ENCODE results near the gene DBNDD1. TPM values are rescaled to one million over a fixed set of nuclear protein-coding genes. Genes with fewer than 3 reads are reported as not detected.
"Not testable (repeated sequence)": the region's sequence is repeated elsewhere in the genome, so short reads cannot be mapped to it uniquely, and the experiment has no call there.

DBNDD1 gene
- polyA plus RNA-seq, 5 donors = 5.2 to 10.3 (median 7.8) TPM

- DNase-seq = no peak
Measured at GRCh38 chr16:90012991-90013745, 6.1 kb downstream of the DBNDD1 start.

GRCh38 chr16:90011908-90012501 lies 7.3 kb downstream of the DBNDD1 start:
- no peak for DNase-seq

- DNase-seq = no peak
Measured at GRCh38 chr16:90011508-90011819, 7.8 kb downstream of the DBNDD1 start.

DNA sequence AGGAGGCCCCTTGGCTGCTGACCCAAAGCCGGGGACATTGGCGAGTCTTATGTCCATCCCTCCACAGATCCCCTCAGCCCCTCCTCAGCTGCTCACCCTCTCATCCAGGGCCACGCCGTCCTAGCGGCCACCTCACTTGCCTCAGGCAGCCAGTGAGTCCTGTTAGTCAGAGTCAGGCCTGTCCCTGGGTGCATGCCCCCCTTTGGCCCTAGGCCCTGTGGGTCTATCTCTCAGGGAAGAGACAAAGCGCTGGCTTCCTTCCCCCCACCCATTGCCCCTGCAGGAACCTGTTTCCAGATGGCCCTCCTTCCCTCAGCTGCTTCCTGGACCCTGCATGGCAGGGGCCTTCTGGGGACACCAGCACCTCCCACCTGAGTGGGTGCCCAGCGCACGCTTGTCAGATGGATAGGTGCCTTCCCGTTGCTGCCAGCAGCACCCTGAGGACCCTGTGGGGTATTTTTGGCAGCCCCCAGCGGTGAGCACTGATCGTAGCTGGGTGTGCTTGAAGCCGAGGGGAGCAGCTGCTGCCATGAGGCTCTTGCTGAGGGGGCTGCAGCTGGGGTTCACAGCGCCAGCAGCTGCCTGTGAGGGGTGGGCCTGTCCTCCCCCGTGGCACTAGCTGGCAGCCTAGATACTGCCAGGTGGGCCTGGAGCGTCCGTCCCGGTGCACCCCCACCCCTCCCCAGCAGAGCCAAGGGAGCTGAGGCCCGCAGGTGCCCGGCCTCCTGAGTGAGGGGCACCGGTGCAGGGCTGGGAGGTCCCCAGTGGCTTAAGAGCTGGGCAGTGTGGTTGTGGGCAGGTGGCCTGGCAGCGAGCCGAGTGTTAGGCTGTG lies 8.4 kb downstream of the DBNDD1 start:
- DNase-seq = no peak

- no peak for DNase-seq
Measured at GRCh38 chr16:90009172-90009899, 9.9 kb downstream of the DBNDD1 start.

GRCh38 chr16:90008708-90009145 lies 10.5 kb downstream of the DBNDD1 start:
- no peak for DNase-seq

GRCh38 chr16:90007635-90008234 lies 11.5 kb downstream of the DBNDD1 start:
- DNase-seq = not testable (repeated sequence)

- no peak for DNase-seq
Measured at GRCh38 chr16:90007015-90007414, 12.2 kb downstream of the DBNDD1 start.

DNA sequence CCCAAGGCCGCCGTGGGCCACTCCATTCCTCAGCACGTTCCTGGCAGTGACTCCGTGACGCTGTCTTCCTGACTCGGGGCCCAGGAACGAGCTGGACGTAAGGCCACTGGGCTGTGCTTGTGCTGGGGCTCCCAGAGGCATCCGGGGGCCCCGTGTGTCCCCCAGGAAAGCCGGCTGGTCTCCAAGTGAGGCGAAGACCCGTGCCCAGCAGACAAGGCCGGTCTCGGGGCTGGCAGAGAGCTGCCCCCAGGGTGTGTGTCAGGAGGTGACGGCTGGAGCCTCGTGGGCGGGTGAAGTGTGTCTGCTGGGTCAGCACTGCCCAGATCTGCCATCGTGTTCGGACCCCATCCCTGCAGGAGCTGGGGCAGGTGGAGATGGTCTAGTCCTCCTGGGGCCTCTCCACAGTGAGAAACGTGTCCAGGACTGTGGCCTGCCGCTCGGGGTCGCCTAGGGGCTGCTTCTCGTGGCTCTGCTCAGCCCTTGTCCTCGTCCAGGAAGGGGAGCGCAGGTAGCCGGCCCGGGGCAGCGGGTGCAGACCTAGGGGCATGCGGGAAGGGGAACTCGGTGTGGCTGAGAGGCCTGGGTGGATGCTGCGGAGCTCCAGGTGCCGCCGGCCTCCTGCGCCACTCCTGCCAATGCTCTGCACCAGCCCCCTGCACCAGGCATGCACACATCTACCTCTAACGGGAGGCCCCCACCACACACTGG lies 13.1 kb downstream of the DBNDD1 start:
- no peak for DNase-seq

DNA sequence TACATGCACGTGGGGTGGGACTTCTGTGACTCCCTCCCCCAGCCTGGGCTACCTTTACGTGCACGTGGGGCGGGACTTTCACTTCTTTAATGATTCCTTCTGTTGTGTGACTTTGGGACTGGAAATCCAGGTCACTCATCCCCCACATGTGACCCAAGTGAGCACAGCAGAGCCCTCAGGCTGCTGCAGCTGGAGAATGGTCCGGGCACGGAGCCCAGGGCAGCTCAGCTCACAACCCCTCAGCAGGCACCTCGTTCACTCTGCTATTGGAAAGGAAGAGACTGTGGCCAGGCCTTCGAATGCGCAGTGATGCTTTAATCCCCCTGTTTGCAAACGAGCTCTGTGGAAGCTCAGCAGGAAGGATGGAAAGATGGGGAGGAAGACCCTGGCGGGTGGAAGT lies 14.7 kb downstream of the DBNDD1 start:
- no peak for DNase-seq

GRCh38 chr16:90002759-90003158 lies 16.5 kb downstream of the DBNDD1 start:
- DNase-seq = no peak

- no peak for DNase-seq
Measured at GRCh38 chr16:90001761-90002503, 17.3 kb downstream of the DBNDD1 start.

DNA sequence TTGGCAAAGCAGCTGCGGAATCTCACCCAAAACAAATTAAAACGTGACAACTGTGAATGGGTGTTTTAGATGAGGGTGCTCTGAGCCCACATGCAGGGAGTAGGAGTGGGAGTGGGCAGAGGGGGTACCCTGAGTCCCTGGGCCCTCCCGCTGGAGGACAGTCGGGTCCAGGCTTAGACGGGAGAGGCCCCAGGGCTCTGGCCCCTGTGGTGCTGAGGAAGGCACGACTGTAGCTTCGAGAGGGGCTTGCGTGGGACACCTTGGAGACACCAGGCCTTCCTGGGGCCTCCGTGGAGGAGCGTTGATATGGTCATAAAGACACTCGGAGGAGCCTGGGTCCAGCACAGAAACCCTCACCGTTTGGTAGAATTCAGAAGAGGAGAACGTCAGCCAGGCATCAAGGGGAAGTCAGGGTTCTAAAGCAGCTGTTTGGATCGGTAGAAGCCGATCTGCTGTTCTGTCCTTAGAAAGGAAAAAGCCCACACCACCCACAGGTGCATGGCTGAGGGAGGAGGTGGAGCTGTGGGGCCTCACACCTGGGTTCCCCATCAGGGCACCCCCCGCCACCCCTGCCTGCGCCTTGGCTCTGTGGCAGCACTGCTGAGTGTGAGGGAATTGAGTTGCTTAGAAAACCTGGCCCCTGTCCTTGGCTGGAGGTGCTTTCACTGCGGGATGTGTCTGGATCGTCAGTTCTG lies 18.4 kb downstream of the DBNDD1 start:
- no peak for DNase-seq

- no peak for DNase-seq
Measured at GRCh38 chr16:89999831-90000574, 19.3 kb downstream of the DBNDD1 start.

GRCh38 chr16:89996178-89996489 lies 23.1 kb downstream of the DBNDD1 start:
- no peak for DNase-seq

DNA sequence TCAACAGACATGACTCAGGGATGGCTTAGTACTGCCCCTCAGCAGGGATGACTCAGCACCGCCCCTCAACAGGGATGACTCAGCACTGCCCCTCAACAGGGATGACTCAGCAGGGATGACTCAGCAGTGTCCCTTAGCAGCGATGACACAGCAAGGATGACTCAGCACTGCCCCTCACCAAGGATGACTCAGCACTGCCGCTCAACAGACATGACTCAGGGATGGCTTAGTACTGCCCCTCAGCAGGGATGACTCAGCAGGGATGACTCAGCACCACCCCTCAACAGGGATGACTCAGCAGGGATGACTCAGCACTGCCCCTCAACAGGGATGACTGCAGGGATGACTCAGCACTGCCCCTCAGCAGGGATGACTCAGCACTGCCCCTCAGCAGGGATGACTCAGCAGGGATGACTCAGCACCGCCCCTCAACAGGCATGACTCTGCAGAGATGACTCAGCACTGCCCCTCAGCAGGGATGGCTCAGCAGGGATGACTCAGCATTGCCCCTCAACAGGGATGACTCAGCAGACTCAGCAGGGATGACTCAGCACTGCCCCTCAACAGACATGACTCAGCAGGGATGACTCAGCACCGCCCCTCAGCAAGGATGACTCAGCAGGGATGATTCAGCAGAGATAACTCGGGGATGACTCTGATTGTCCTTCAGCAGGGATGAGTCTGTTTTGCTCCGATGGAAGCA lies 23.6 kb downstream of the DBNDD1 start:
- not testable (repeated sequence) for DNase-seq

GRCh38 chr16:89994721-89995474 lies 24.4 kb downstream of the DBNDD1 start:
- not testable (repeated sequence) for DNase-seq

DNA sequence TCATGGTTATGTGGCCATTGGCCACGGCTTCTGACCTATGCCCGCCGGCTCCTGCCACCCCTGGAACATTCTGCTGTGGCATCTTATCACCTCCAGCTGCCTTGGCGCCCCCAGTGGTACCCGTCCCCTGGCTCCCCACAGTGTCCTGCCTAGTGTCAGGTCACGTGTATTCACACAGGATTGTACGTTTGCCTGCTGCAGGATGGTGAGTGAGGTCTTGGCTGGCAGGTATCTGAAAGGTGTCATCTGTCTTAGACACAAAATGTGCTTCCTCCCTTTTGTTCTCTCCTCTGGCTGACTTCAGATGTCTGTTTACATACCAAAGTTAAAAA lies 24.9 kb downstream of the DBNDD1 start:
- no peak for DNase-seq

All from right lung (tissue), 5 donors.